Epithelial cell of proximal tubule (primary cell): ENCODE measurements around the gene TGM3. TPM values are rescaled to one million over a fixed set of nuclear protein-coding genes. Genes with fewer than 3 reads are reported as not detected.

ENCODE experiments used
- DNase-seq: peaks from one replicate; pipeline ENCODE4 v3.0.0-alpha.2; 2011; ENCODE audit warnings: low read depth
- H3K4me3 ChIP-seq: 2 replicates; pipeline ENCODE4 v1.5.1; 2011; ENCODE audit warnings: low read depth, mild to moderate bottlenecking, low read length
- CTCF ChIP-seq: conservative IDR thresholded peaks from 2 replicates; pipeline ENCODE4 v1.5.1; 2012; ENCODE audit warnings: low read depth, mild to moderate bottlenecking, low read length
- total RNA-seq: library from RNA; depleted of rRNA; stranded (reverse); fragments of >200 nt; gene quantifications from 2 replicates; pipeline ENCODE4 v1.2.3, GENCODE V29; 2015

TGM3 gene
- not detected in 2 replicates for total RNA-seq

GRCh38 chr20:2295886-2296515 lies at the start of gene TGM3:
Gene TGM3, plus strand, starts transcription at chr20:2296001. Its CDS starts 63 bp downstream, at chr20:2296064.
- no peak for DNase-seq
- TF ChIP-seq CTCF, result no peak
- no peak within 1 kb of the TSS for H3K4me3 ChIP-seq

GRCh38 chr20:2246069-2246491 lies 49.7 kb upstream of the TGM3 start:
- H3K4me3 ChIP-seq, result no peak overlapping the region
- no peak for TF ChIP-seq CTCF
- DNase-seq, result no peak

- no peak overlapping the region for H3K4me3 ChIP-seq
- TF ChIP-seq CTCF, result no peak
- no peak for DNase-seq
Measured at GRCh38 chr20:2248837-2249236, 47.0 kb upstream of the TGM3 start.

GRCh38 chr20:2249935-2250334 lies 45.9 kb upstream of the TGM3 start:
- no peak for TF ChIP-seq CTCF
- no peak overlapping the region for H3K4me3 ChIP-seq
- no peak for DNase-seq

GRCh38 chr20:2252419-2252997 lies 43.3 kb upstream of the TGM3 start:
- no peak for TF ChIP-seq CTCF
- no peak for DNase-seq
- no peak overlapping the region for H3K4me3 ChIP-seq

- H3K4me3 ChIP-seq, result no peak overlapping the region
- no peak for TF ChIP-seq CTCF
- no peak for DNase-seq
Measured at GRCh38 chr20:2253256-2253655, 42.5 kb upstream of the TGM3 start.

- no peak overlapping the region for H3K4me3 ChIP-seq
- no peak for DNase-seq
- no peak for TF ChIP-seq CTCF
Measured at GRCh38 chr20:2254333-2254732, 41.5 kb upstream of the TGM3 start.
